ENCODE measurements around the gene ZC3H18.
A peak's percentile ranks its signal among the peaks of the same experiment; 100 is the strongest.

The ZC3H18 gene

DNA sequence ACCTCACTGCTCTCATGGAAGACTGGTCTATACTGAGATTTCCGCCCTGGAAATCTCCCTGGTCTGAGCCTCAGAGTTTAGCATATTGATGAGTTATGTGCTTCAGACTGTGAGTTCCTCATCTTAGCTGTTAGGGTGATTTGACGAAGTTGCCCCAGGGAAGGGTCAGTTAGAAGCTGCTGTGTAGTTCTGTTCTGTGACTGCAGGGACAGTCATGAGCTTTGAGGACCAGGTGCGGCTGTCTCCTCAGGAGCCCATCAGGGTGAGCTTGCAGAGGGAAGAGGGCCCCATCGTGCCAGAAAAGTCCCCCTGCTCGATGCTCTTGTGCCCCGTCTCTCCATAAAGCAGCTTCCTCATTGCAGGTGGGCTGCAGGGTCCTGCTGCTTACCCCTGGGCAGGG lies 39.9 kb downstream of the ZC3H18 start:
- DNase-seq, result no peak

DNA sequence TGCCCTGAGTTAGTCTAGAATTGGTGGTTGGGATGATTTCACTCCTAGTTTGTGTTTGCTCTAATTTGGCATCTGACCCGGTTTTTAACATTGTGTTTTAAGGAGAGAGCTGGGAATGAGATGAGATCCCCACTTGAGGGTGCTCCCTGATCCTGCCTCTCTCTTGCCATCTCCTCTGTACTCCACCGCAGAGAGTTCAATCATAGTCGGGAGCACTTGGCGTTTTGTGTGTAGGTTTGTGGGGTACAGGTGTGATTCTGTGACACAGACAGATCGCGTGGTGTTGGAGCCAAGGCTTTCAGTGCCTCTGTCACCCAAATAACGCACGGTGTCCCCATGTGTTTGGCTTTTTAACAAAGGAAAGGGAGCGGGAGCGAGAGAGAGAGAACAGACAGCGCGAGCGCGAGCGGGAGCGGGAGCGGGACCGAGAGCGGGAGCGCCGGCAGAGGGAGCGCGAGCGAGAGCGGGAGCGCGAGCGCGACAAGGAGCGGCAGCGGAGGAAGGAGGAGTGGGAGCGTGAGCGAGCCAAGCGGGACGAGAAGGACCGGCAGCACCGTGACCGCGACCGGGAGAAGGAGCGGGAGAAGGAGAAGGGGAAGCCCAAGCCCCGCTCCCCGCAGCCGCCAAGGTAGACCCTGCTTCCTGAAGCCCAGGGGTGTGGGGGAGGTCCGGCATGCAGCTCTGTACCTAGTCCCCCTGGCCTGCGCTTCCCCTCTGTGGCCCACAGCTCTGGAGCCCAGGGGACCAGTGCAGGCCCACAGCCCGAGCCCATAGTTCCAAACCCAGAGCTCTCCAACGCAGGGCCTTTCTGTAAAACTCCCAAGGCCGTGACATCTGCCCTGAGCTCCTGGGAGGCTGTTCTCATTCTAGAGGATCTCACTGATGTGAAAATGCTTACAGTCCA lies 41.0 kb downstream of the ZC3H18 start:
- no peak for DNase-seq

DNA sequence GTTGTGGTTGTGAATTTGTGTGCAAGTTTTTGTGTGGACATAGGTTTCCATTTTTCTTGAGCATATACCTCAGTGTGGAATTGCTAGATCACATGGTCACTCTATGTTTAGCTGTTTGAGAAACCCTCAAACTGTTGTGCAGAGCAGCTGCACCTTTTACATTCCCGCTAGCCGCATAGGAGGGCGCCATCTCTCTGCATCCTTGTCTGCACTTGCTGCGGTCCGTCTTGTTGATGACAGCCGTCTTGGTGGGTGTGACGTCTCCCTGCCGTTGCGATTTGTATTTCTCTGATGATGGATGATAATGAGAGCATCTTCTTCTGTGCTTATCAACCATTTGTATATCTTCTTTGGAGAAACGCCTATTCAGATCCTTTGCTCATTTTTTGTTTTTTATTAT lies 43.1 kb downstream of the ZC3H18 start:
- DNase-seq, result no peak

DNA sequence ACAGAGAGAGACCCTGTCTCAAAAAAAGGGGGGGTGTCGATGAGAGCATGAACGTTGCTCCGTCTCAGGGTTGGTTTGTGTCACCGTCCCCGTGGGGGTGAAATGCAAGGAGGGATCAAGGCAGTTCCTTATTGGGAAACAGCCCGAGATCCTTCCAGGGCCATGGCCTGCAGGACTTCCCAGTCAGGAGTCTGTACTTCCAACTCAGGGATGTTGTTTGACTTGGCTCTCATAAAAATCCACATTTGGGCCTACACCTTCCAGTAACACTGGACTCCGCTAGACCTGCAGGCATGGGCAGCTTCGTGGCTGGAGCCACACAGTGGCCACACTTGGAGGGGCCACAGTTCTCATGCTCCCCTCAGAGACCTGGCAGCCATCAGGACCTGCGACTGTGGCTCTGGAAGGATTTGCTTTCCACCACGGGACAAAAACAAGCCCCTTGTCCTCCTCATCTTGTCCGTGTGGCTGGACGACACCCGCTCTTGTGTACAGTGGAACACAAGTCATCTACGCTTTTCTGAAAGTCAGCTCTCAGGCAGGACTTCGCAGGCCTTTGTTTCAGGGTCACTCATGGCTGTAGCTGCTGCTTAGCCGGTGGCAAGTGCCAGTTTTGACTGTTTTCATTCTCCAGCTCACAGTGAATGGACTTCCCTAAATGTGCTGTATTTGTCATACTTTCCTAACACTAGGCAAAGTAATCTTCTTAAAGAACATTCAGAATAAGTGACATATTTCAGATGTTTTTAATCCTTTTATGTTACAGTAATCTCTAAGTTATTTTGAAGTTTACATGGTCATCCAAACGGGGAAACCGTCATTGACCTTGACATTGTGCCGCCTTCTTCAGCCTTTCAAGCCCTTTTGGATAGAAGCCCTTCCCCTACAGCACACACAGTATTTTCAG lies 44.0 kb downstream of the ZC3H18 start:
- DNase-seq, result no peak

DNA sequence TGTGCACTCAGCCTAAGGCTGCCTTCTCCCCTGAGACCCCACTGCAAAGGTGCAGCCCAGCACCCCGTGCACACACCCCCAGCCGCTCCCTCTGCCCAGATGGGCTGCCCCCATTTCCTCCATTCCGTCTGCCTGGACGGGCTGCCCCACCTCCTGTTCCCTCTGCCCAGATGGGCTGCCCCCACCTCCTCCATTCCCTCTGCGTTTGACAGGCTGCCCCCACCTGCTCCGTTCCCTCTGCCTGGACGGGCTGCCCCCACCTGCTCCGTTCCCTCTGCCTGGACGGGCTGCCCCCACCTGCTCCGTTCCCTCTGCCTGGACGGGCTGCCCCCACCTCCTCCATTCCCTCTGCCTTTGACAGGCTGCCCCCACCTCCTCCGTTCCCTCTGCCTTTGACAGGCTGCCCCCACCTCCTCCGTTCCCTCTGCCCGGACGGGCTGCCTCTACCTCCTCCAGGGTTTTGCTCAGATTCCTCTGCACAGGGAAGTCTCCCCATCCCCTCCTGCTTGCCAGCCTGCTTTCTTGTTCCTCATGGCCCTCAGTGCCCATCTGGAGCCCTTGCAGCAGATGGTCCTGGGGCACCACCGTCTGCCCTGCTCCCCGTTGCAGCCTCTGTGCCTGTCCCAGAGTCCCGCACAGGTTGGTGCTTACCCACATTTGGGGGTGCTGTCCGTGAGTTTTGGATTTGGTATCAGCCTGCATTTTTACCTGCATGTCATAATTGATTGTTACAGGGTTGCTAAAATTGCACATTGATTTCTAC lies 44.8 kb downstream of the ZC3H18 start:
- no peak for DNase-seq

DNA sequence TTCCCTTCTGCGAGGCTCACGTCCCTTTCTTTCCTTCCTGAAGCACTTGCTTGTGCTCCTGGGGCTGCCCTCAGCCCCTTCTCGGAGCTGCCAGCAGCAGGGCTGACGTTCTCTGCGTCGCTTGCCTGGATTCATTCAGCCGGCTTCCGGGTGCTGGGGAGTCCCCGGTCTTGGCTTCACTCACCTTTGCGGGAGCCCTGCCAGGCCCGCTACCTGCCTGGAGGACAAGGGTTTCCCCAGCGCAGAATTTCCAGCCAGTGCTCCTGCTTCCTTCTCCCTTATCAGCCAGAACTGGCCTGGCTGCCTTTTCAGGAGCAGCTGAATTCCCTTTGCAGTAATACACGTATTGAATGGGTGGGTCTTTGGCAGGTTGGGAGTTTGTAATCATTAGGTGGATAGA lies 46.1 kb downstream of the ZC3H18 start:
- no peak for DNase-seq

DNA sequence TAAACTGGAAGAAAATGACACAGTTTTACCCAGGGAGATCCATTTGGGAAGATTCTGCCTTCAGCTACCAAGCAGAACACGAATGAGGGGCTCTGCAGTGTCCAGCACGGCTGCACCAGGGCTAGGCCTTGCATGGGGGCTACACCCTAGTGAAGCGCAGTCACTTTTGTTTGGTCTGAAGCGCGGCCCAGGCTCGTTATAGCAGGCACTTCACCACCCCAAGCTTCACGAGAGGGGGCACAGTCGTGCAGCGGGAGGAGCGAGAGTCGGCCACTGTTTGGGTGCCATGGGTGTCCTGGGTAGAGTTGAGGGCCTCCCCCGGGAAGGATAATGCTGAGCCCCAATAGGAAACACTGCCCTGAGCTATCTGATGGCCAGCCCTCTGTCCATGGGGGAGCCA lies 46.5 kb downstream of the ZC3H18 start:
- no peak for DNase-seq

DNA sequence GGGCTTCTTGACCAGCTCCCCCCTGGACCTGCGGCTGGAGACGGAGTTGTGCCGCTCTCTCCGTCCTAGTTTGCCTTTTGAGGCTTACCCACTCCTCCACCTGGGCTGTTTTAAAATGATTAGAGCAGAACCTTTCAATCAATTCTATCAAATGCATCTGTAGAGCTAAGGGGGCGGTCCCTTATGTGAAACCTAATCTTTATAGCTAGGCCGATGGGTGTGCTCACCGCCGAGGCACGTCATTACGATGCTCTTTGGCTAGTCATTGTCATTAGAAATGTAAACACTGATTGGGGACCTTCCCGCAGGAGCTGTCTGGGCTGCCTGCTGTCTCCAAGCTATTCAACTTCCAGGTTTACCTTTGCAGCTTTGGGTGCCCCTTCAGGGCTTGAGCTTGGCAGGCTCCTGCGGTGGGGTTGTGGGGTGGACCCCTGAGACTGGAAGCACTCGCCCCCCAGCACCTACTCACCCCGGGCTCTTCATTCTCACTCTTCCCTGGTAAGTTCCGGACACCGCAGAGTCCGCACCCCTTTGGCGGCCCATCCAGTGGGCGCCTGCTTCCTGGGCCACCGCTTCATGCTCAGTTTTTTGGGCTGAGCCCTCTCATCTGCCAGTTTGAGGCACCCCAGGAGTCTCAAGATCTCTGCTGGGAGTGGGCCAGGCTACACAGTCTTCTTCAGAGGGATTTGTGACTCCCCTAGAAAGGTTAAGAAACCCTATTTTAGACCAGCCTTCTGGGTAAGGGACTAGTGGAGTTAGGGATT lies 47.2 kb downstream of the ZC3H18 start:
- DNase-seq, result no peak

DNA sequence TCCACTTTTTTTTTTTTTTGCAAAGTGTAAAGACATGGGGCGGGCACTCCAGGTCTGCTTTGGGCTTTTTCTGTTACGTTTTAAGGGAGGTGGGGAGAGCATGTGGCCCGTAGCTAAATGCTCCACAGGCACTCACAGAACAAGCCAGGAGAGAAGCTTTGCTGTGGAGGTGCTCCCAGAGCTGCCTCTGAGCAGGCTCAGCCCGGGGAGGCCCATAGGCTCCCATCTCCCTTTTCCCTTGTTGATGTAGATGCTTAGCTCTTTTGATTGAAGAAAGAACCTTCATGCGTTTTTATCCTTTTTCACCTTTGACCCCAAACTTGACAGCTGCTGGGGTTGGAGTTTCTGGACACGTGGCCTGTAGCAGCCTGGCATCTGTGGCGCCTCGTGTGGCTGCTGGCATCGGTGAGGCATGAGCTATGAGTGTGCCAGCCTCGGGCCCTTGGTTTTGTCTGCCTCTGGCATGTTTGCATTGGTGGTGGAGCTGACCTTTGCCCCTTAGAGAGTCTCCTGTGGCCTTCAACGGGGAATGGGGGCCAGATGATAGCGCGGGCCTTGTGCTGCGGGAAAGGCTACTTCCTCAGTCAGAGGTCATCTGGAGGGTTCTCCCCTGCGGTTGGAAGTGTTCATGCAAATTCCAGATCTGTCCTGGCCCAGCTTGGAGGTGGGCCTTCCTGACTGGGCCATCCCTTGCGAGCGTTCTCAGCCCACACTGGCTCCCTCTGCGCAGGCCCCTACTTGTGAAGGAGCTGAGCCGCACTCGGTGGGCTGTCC lies 48.2 kb downstream of the ZC3H18 start:
- no peak for DNase-seq

DNA sequence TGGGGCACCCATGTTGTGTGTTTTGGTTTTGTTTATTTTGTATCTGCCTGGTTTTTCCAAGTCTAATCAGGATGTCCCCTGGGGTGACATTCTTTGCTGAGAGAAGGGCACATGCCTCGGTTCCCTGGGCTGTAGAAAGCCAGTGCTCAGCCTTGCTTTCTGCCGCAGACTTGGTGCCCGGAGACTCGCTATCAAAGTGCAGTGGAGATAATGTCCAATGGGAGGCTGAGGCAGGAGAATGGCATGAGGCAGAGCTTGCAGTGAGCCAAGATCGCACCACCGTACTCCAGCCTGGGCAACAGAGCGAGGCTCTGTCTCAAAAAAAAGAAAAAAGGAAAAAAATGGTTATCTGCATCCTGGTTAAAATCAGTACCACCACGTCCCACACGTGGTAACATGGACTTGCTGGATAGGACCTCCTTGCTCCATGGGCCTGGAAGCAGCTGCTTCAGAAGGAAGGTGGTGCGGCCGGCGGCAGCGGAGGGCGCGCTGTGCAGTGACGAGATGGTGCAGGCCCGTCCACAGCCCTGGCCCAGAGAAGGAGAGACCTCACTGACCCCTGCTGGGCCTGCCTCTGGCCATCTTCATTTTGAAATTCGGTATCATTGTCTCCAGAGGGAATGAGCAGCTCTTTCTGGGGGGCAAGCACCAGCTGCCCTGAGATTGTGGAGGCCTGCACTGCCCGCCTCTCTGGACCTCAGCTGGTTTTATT lies 48.9 kb downstream of the ZC3H18 start:
- no peak for DNase-seq

DNA sequence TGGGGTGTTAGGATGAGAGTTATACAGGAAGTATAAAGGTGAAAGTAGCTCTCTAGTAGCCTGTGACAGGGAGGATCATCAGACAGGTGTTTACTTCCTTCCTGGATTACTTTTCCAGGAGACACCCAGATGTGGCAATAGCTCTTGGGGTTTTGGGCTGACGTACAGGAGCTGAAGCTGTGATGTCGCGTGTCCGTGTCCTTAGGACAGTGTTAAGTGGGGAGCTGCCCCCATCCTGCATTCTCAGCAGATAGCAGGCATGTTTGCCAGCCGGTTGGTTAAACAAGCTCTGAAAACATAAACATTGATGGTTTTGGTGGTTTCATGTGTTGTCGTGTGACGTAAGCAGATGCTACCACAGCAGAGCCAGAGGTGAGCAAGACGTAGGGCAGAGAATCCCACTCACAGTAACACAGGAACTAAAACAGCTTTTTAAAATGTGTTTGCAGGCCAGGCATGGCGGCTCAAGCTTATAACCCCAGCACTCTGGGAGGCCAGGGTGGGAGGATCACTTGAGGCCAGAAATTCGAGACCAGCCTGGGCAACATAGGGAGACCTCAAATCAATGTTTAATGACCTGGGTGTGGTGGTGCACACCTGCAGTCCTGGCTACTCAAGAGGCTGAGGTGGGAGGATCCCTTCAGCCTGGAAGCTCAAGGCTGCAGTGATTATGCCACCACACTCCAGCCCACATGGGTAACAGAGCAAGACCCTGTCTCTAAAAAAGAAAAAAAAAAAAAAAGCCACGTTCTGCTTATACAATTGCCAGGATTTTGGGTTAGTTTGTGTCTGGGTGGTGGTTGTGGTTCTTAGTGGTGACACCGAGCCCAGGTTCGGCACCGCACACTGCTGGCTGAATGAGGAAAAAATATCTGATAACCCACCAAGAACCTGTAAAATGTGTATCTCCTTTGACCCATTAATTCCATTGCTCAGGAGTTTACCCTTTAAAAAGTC lies 49.9 kb downstream of the ZC3H18 start:
- DNase-seq, result peak; percentile 74

DNA sequence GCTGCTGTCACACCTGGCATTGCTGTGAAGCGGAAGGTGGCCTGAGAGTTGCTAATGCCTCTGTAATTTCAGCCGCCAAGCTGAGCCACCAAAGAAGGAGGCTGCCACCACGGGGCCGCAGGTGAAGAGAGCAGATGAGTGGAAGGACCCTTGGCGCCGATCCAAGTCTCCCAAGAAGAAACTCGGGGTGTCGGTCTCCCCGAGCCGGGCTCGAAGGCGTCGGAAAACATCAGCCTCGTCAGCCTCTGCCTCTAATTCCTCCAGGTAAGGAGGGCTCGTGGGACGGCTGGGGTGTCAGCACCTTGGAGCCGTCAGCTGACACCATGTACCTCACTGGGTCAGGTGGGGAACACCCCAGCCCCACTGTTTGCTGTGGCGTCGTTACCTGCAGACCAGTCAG lies 51.9 kb downstream of the ZC3H18 start:
- DNase-seq, result no peak

DNA sequence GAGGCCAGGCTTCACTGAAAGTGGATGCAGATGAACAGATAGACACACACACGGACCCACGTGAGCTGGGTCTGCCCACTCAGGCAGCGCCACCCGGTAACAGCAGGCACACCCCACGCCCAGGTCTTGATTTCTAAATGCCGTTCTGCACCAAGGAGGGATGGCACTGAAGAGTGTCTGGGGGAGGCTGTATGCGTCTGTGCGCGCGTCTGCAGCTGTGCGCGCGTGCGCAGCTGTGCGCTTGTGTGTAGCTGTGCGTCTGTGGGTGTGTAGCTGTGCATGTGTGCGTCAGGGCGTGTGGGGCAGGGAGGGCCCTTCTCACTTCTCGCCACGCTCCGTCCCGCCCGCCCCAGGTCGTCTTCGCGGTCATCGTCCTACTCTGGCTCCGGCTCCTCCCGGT lies 52.7 kb downstream of the ZC3H18 start:
- no peak for DNase-seq

DNA sequence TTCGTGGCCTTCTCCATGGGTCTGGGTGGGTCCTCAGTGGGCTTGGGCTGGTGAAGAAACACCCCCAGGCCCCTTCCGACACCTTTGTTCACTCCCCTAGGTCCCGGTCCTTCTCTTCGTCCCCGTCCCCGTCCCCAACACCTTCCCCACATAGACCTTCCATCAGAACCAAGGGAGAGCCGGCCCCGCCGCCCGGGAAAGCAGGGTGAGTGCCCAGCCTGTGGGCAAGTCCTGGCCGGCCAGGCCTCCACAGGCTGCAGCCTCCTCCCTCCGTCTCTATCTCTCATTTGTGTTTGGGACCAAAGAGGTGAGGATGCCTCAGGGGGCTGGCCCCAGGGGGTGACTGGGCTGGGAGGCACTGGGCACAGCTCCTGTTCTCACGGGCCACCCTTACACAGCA lies 53.7 kb downstream of the ZC3H18 start:
- DNase-seq, result no peak

DNA sequence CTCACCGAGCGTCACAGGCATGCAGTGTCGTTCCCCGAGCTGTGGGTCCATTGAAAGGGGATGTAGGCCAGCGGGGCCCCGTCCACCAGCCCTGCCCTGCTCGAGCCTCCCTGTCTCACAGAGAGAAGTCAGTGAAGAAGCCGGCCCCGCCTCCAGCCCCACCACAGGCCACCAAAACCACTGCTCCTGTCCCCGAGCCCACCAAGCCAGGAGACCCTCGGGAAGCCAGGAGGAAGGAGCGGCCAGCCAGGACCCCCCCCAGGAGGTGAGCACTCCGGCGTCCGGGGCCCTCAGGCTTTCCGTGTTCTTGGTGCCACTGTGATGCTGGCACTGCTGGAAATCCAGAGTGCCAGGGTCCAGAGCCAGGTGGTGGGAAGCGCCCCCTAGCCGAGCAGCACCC lies 54.3 kb downstream of the ZC3H18 start:
- DNase-seq, result no peak

DNA sequence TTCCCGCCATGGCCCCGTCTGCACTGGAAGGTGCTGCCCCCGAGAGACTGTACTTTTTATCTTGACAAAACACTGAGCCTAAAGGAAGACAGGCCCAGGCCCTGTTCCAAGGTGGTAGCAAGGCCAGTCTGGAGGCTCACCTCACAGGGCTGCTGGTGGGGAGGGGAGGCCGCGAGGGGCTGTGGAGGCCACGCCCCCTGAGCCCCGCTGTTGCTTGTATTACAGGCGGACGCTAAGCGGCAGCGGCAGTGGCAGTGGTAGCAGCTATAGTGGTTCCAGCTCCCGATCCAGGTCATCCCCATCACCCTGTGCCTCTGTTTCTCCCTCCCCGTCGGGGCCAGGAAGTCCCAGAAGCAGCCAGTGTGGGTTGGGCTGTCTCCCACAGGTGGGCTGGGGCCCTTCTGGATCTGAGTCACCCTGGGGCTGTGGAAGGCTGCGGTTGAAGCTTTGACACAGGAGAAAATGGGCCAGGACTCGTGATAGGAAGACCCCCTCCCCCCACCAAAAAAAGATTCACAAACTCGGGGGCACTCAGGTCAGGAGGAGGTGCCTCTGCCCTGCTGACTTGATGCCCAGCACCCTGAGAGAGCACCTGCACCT lies 54.9 kb downstream of the ZC3H18 start:
- no peak for DNase-seq

DNA sequence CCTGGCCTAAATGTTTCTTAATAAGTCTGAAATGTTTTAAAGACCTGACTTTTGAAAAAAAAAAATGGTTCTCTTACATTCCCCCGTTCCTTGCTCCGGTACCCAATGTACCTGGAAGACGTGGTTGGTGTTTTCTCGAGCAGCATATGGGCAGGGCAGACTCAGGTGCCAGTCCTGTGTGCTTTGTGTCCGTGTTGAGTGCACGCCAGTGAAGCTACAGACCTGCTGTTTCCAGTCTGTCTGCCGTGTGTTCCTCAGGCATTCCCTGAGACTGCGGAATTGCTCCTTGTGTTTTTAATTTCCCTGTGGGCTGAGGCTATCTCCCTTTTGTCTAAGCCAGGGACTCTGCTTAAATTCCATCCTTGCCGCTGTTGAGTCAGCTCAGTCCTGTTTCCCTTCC lies 56.4 kb downstream of the ZC3H18 start:
- DNase-seq, result no peak

DNA sequence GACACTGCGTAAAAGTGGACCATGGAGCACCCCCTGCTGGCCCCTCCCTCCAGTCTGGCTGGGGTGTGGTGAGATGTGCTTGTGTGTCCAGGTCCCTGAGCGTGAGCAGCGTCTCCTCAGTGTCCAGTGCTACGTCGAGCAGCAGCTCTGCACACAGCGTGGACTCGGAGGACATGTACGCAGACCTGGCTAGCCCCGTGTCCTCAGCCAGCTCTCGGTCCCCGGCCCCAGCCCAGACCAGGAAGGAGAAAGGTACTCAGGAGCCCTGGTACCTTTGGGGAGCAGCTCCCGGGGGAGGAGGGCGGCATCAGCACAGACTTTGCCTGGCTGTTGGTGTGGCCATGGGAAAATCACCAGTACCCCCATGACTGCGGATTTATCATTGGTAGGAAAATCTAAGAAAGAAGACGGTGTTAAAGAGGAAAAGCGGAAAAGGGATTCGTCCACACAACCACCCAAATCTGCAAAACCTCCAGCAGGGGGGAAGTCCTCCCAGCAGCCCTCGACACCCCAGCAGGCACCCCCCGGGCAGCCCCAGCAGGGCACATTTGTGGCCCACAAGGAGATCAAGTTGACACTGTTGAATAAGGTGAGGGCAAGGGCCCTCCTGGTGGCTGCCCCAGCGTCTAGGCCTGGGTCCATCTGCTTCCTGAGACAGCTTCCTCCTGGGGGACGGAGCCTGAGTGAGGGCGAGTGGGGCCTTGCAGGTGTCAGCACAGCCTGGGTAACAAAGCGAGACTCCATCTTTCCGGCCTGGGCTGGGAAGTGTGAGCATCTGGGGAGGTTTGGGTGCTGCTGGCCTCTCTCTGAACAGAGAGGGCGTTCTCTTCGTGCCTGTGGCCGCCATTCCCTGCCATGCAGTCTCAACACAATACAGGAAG lies 57.6 kb downstream of the ZC3H18 start:
- DNase-seq, result no peak

Measured in stimulated activated CD8-positive, alpha-beta memory T cell treated with anti-CD3 and anti-CD28 coated beads, Interleukin-4, amount 100 ng/mL, for 48 hours (primary cell).